Midbrain (tissue), 1 donor: ENCODE data around the gene RFX3.

Source experiments
- DNase-seq: peaks from one replicate; lab custom pipeline; 2025; lab: John Stamatoyannopoulos, UW

Gene RFX3

GRCh38 chr9:3525836-3526164 is at the start of gene RFX3:
RFX3 (minus strand) TSS chr9:3526001; CDS start chr9:3395588, 130,413 bp downstream.
- DNase-seq, result peak; percentile 96

GRCh38 chr9:3571500-3571899 is 45.7 kb upstream of the RFX3 start:
- no peak for DNase-seq

GRCh38 chr9:3569529-3569928 is 43.7 kb upstream of the RFX3 start:
- DNase-seq, result no peak

GRCh38 chr9:3567988-3568387 is 42.2 kb upstream of the RFX3 start:
- no peak for DNase-seq

GRCh38 chr9:3553076-3553765 is 27.4 kb upstream of the RFX3 start:
- no peak for DNase-seq

GRCh38 chr9:3549225-3549624 is 23.4 kb upstream of the RFX3 start:
- no peak for DNase-seq

- no peak for DNase-seq
Measured at GRCh38 chr9:3548648-3549047, 22.8 kb upstream of the RFX3 start.

- DNase-seq, result no peak
Measured at GRCh38 chr9:3541206-3541605, 15.4 kb upstream of the RFX3 start.

- no peak for DNase-seq
Measured at GRCh38 chr9:3534614-3535404, 9.0 kb upstream of the RFX3 start.

- no peak for DNase-seq
Measured at GRCh38 chr9:3532158-3532557, 6.4 kb upstream of the RFX3 start.

GRCh38 chr9:3528451-3528850 is 2.6 kb upstream of the RFX3 start:
- DNase-seq, result no peak

GRCh38 chr9:3526997-3527940 is 1.5 kb upstream of the RFX3 start:
- peak; percentile 66 for DNase-seq

- peak; percentile 89 for DNase-seq
Measured at GRCh38 chr9:3526165-3526996, 580 bp upstream of the RFX3 start.

- DNase-seq, result peak; percentile 59
Measured at GRCh38 chr9:3525096-3525835, 535 bp downstream of the RFX3 start.

- no peak for DNase-seq
Measured at GRCh38 chr9:3521966-3522365, 3.8 kb downstream of the RFX3 start.

GRCh38 chr9:3520564-3520963 is 5.2 kb downstream of the RFX3 start:
- no peak for DNase-seq

GRCh38 chr9:3517377-3518048 is 8.3 kb downstream of the RFX3 start:
- DNase-seq, result no peak

GRCh38 chr9:3516667-3517330 is 9.0 kb downstream of the RFX3 start:
- DNase-seq, result no peak

GRCh38 chr9:3515405-3515804 is 10.4 kb downstream of the RFX3 start:
- no peak for DNase-seq

GRCh38 chr9:3514786-3515185 is 11.0 kb downstream of the RFX3 start:
- DNase-seq, result no peak
